Vagina (tissue), 2 donors: ENCODE data around the gene C1orf116.

Source experiments
- CTCF ChIP-seq, 3 experiments: fragments of 450-650 bp in 2 of 3; fragments of 200-600 bp in 1 of 3; sonication (generic) in 1 of 3; IDR thresholded peaks; one replicate each; pipeline ENCODE4 v1.5.1; 2017 to 2019; ENCODE audit warnings: antibody characterized with exemption in 3 of 3, mild to moderate bottlenecking in 2 of 3, moderate library complexity in 2 of 3
- POLR2A ChIP-seq, 2 donors: fragments of 450-650 bp; IDR thresholded peaks; one replicate each; pipeline ENCODE4 v1.6.1; 2017; ENCODE audit warnings: antibody characterized with exemption in 2 of 2, mild to moderate bottlenecking in 2 of 2, moderate library complexity in 2 of 2

- no peak for TF ChIP-seq POLR2A (IDR thresholded peaks at IDR 0.05)
- TF ChIP-seq CTCF (IDR thresholded peaks at IDR 0.05) = no peak
These were observed 47.2 kb upstream of the C1orf116 start for GRCh38 chr1:207079706-207080241.
